ENCODE measurements around the gene UGT1A7. TPM values are rescaled to one million over a fixed set of nuclear protein-coding genes. Genes with fewer than 3 reads are reported as not detected.
"Not testable (repeated sequence)": the region's sequence is repeated elsewhere in the genome, so short reads cannot be mapped to it uniquely, and the experiment has no call there.

The UGT1A7 gene
- total and polyA plus RNA-seq, 7 experiments from 2014 or later: not detected

DNA sequence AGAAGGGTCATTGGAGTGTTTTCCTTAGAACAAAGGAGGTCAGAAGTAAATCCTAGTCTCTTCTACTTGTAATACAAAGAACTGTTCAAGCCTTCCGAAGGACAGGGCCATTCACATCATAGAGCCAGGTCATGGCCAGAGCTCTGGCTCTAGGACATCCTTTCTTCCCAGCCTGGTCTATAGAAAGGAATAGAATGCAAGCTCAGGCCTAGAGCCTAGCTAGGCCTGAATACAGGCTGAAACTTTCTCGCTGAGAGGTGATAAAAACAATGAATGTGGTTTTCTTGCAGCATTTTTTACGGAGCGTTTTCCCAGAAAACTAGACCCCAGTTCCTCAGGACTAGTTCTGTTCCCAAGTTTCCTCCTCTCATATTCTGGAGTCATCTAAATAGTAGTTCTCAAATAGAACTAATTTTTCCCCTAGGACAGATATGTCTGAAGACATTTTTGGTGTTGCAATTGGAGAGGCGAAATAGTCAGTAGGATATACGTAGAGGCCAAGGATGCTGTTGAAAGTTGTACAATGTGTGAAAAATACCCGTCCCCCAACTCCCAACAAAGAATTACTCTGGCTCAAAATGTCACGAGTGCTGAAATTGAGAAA, 17.8 kb downstream of the UGT1A7 start:
- H3K4me1 ChIP-seq (ENCODE audit: control insufficient read depth in 2 of 2, insufficient read depth in 2 of 2, low read length in 2 of 2): no peaks in the 10 kb centered on the region
- H3K4me3 Mint-ChIP-seq: no peak overlapping the region
- DNase-seq: no peak
- peaks cover 12 to 33% (median 14%) of the 10 kb centered on the region in 5 donors for H3K27me3 Mint-ChIP-seq
- no peak overlapping the region for H3K4me3 ChIP-seq (ENCODE audit: low read length)
- H3K36me3 ChIP-seq (ENCODE audit: control insufficient read depth in 2 of 3, insufficient read depth in 3 of 3, low read length in 3 of 3): no peaks in the 10 kb centered on the region
- intact Hi-C loops (cut with micrococcal nuclease): no loop called here
- no peaks in the 10 kb centered on the region for H3K4me1 Mint-ChIP-seq
- H3K27me3 ChIP-seq (ENCODE audit: control insufficient read depth in 2 of 2, insufficient read depth in 2 of 2, low read length in 2 of 2): no peaks in the 10 kb centered on the region
- no peak overlapping the region for H3K27ac ChIP-seq (ENCODE audit: low read depth, low read length)
- peaks cover 0 to 5% (median 3%) of the 10 kb centered on the region in 5 donors for H3K36me3 Mint-ChIP-seq
- ATAC-seq: no peak
- H3K9me3 ChIP-seq (ENCODE audit: control insufficient read depth in 2 of 3, low read length in 3 of 3): no peaks in the 10 kb centered on the region
- H3K27ac Mint-ChIP-seq: peak overlapping the region in 1 of 9 donors; percentile 9
- ChIA-PET POLR2A (no interaction called here), CTCF (interaction anchor here (0.7 kb wide), 1 partner anchor 1139 kb away, joined by 4 read pairs; no protein-coding TSS in a partner anchor)
- peaks cover 0 to 8% (median 3%) of the 10 kb centered on the region in 11 donors for H3K9me3 Mint-ChIP-seq

DNA sequence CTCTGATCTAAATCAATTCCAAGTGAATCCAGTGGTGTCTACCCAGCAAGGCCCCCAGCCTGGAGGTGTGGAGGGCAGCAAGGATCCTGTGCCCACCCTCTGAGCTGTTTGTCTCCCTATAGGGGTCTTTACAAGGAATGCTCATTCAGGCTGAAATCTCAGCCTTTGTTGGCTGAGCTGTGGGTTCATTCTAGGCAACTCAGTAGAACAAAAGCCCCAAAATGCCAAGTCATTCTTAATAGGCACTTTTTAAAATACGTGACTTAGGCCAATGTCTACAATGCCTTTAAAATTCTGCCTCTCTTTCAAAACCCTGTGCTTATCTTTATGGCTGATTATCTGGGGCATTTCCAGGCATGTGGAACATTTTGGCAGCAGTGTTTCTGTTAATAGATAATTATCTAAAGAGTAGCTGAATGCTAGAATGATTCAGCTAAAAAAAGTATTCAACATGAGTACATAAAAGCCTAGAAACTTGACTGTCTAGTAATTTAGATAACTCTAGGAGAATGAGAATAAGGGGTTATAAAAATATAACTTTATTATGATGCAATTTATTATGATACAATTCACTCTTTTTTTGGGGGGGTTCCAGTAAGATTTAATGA, 18.4 kb downstream of the UGT1A7 start:
- CTCF ChIA-PET: no interaction called here
- no peaks in the 10 kb centered on the region for H3K9me3 ChIP-seq (ENCODE audit: control insufficient read depth in 2 of 3, low read length in 3 of 3)
- H3K9me3 Mint-ChIP-seq: peaks cover 0 to 10% (median 3%) of the 10 kb centered on the region in 11 donors

DNA sequence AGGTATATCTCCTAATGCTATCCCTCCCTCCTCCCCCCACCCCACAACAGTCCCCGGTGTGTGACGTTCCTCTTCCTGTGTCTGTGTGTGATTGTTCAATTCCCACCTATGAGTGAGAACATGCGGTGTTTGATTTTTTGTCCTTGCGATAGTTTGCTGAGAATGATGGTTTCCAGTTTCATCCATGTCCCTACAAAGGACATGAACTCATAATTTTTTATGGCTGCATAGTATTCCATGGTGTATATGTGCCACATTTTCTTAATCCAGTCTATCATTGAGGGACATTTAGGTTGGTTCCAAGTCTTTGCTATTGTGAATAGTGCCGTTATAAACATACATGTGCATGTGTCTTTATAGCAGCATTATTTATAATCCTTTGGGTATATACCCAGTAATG, 19.1 kb downstream of the UGT1A7 start:
- H3K27ac Mint-ChIP-seq; ATAC-seq; POLR2A ChIA-PET; H3K4me1 Mint-ChIP-seq; H3K36me3 ChIP-seq (ENCODE audit: control insufficient read depth in 2 of 3, insufficient read depth in 3 of 3, low read length in 3 of 3); H3K4me3 ChIP-seq (ENCODE audit: low read length); DNase-seq; H3K4me1 ChIP-seq (ENCODE audit: control insufficient read depth in 2 of 2, insufficient read depth in 2 of 2, low read length in 2 of 2); H3K4me3 Mint-ChIP-seq; CTCF ChIA-PET; H3K36me3 Mint-ChIP-seq; H3K27me3 ChIP-seq (ENCODE audit: control insufficient read depth in 2 of 2, insufficient read depth in 2 of 2, low read length in 2 of 2); H3K9me3 ChIP-seq (ENCODE audit: control insufficient read depth in 2 of 3, low read length in 3 of 3); H3K27ac ChIP-seq (ENCODE audit: low read depth, low read length); intact Hi-C loops (cut with micrococcal nuclease): not testable (repeated sequence)
- peaks cover 12 to 33% (median 14%) of the 10 kb centered on the region in 5 donors for H3K27me3 Mint-ChIP-seq
- peaks cover 0 to 10% (median 3%) of the 10 kb centered on the region in 11 donors for H3K9me3 Mint-ChIP-seq

More for the DNA sequence above, 18.4 kb downstream of the UGT1A7 start:
- Mint-ChIP-seq H3K27ac (no peak overlapping the region), H3K36me3 (peaks cover 0 to 5% (median 3%) of the 10 kb centered on the region in 5 donors), H3K4me1 (no peaks in the 10 kb centered on the region), H3K27me3 (peaks cover 12 to 33% (median 14%) of the 10 kb centered on the region in 5 donors), H3K4me3 (no peak overlapping the region)
- no peak overlapping the region for H3K27ac ChIP-seq (ENCODE audit: low read depth, low read length)
- H3K4me1 ChIP-seq (ENCODE audit: control insufficient read depth in 2 of 2, insufficient read depth in 2 of 2, low read length in 2 of 2): no peaks in the 10 kb centered on the region
- POLR2A ChIA-PET: no interaction called here
- DNase-seq (no peak), ATAC-seq (peak; percentile 53)
- no peaks in the 10 kb centered on the region for H3K36me3 ChIP-seq (ENCODE audit: control insufficient read depth in 2 of 3, insufficient read depth in 3 of 3, low read length in 3 of 3)
- no peak overlapping the region for H3K4me3 ChIP-seq (ENCODE audit: low read length)
- intact Hi-C loops (cut with micrococcal nuclease): no loop called here
- no peaks in the 10 kb centered on the region for H3K27me3 ChIP-seq (ENCODE audit: control insufficient read depth in 2 of 2, insufficient read depth in 2 of 2, low read length in 2 of 2)

DNA sequence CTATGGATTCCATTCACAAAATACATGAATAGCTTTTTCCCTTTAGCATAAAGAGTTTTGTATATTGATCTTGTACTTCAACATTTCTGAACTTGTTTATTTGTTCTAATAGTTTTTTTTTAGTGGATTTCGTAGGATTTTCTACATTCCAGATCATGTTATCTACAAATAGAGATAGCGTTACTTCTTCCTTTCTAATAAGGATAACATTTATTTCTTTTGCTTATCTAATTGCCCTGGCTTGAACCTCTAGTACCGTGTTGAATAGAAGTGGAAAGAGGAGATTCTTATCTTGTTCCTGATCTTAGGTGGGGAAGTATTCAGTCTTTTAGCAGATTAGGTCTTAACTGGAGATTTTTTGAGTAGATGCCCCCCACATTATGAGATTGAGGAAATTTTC, 20.5 kb downstream of the UGT1A7 start:
- intact Hi-C loops (cut with micrococcal nuclease): no loop called here
- POLR2A ChIA-PET: no interaction called here

DNA sequence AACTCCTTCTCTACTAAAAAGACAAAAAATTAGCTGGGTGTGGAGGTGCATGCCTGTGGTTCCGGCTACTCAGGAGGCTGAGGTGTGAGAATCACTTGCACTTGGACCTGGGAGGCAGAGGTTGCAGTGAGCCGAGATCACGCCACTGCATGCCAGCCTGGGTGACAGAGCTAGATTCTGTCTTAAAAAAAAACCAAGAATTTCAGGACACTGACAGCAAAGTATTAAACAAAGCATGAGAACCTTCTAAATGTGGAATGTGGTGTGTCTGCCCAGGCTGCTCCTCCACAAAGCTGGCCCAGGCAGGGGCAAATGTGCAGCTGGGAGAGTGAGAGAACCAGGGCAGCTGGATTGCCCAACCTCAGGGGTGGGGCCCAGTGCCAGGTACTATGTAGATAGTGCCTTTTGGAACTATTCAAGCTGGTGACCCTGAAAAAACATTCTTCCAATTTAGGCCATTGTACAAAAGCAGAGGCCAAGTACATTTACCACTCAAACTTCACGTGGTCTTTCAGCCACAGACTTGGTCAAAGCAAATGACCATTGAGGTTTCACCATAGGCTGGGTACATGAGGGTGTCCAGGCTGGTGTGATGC, 24.3 kb downstream of the UGT1A7 start:
- peaks cover 9 to 32% (median 14%) of the 10 kb centered on the region in 5 donors for H3K27me3 Mint-ChIP-seq
- no peak for ATAC-seq
- H3K27ac Mint-ChIP-seq: no peak overlapping the region
- H3K4me1 Mint-ChIP-seq: no peaks in the 10 kb centered on the region
- no peaks in the 10 kb centered on the region for H3K9me3 ChIP-seq (ENCODE audit: control insufficient read depth in 2 of 3, low read length in 3 of 3)
- H3K4me3 ChIP-seq (ENCODE audit: low read length): no peak overlapping the region
- ChIA-PET CTCF (no interaction called here), POLR2A (no interaction called here)
- no peak overlapping the region for H3K27ac ChIP-seq (ENCODE audit: low read depth, low read length)
- no peak for DNase-seq
- H3K36me3 Mint-ChIP-seq: peaks cover 0 to 5% (median 0%) of the 10 kb centered on the region in 5 donors
- intact Hi-C loops (cut with micrococcal nuclease): no loop called here
- peaks cover 0 to 7% of the 10 kb centered on the region in 2 donors for H3K27me3 ChIP-seq (ENCODE audit: control insufficient read depth in 2 of 2, insufficient read depth in 2 of 2, low read length in 2 of 2)
- H3K4me1 ChIP-seq (ENCODE audit: control insufficient read depth in 2 of 2, insufficient read depth in 2 of 2, low read length in 2 of 2): no peaks in the 10 kb centered on the region
- no peak overlapping the region for H3K4me3 Mint-ChIP-seq
- H3K36me3 ChIP-seq (ENCODE audit: control insufficient read depth in 2 of 3, insufficient read depth in 3 of 3, low read length in 3 of 3): no peaks in the 10 kb centered on the region
- H3K9me3 Mint-ChIP-seq: peaks cover 0 to 10% (median 3%) of the 10 kb centered on the region in 11 donors

More for the DNA sequence above, 20.5 kb downstream of the UGT1A7 start:
- no peak overlapping the region for H3K27ac Mint-ChIP-seq
- H3K4me1 ChIP-seq (ENCODE audit: control insufficient read depth in 2 of 2, insufficient read depth in 2 of 2, low read length in 2 of 2): no peaks in the 10 kb centered on the region
- peaks cover 0 to 4% of the 10 kb centered on the region in 2 donors for H3K27me3 ChIP-seq (ENCODE audit: control insufficient read depth in 2 of 2, insufficient read depth in 2 of 2, low read length in 2 of 2)
- H3K27me3 Mint-ChIP-seq: peaks cover 12 to 25% (median 14%) of the 10 kb centered on the region in 5 donors
- H3K4me3 ChIP-seq (ENCODE audit: low read length): no peak overlapping the region
- CTCF ChIA-PET: no interaction called here
- H3K36me3 Mint-ChIP-seq: peaks cover 0 to 5% (median 0%) of the 10 kb centered on the region in 5 donors
- H3K9me3 ChIP-seq (ENCODE audit: control insufficient read depth in 2 of 3, low read length in 3 of 3): no peaks in the 10 kb centered on the region
- no peaks in the 10 kb centered on the region for H3K36me3 ChIP-seq (ENCODE audit: control insufficient read depth in 2 of 3, insufficient read depth in 3 of 3, low read length in 3 of 3)
- peaks cover 0 to 10% (median 3%) of the 10 kb centered on the region in 11 donors for H3K9me3 Mint-ChIP-seq
- no peaks in the 10 kb centered on the region for H3K4me1 Mint-ChIP-seq
- DNase-seq: no peak
- no peak overlapping the region for H3K27ac ChIP-seq (ENCODE audit: low read depth, low read length)
- ATAC-seq: no peak
- H3K4me3 Mint-ChIP-seq: no peak overlapping the region

DNA sequence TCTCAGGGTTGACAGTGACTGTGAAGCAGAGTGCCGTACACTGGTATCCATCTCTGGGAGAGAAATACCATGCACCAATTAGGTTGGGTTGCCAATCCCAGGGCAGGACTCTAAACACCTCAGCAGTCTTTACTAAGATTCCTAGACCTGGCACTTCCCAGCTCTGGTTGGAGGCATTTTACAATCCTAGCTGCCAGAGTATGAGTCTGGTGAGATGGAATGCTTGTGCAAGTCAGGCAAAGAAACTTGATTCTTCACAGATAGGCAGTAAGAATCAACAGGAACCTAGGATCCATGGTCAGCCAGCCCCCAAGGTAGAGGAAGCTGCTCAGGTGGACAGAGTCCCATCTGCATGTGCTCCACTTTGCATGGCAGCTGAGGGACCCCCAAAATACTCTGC, 25.0 kb downstream of the UGT1A7 start:
- DNase-seq: no peak
- Mint-ChIP-seq H3K27ac (no peak overlapping the region), H3K9me3 (peaks cover 0 to 10% (median 3%) of the 10 kb centered on the region in 11 donors), H3K27me3 (peaks cover 13 to 33% (median 19%) of the 10 kb centered on the region in 5 donors), H3K4me1 (no peaks in the 10 kb centered on the region), H3K4me3 (no peak overlapping the region), H3K36me3 (peaks cover 0 to 5% (median 0%) of the 10 kb centered on the region in 5 donors)
- Histone ChIP-seq H3K4me1 (ENCODE audit: control insufficient read depth in 2 of 2, insufficient read depth in 2 of 2, low read length in 2 of 2) (no peaks in the 10 kb centered on the region), H3K4me3 (ENCODE audit: low read length) (no peak overlapping the region), H3K36me3 (ENCODE audit: control insufficient read depth in 2 of 3, insufficient read depth in 3 of 3, low read length in 3 of 3) (no peaks in the 10 kb centered on the region), H3K9me3 (ENCODE audit: control insufficient read depth in 2 of 3, low read length in 3 of 3) (no peaks in the 10 kb centered on the region), H3K27ac (ENCODE audit: low read depth, low read length) (no peak overlapping the region), H3K27me3 (ENCODE audit: control insufficient read depth in 2 of 2, insufficient read depth in 2 of 2, low read length in 2 of 2) (peaks cover 0 to 7% of the 10 kb centered on the region in 2 donors)
- ChIA-PET CTCF (no interaction called here), POLR2A (no interaction called here)
- intact Hi-C loops (cut with micrococcal nuclease): no loop called here
- no peak for ATAC-seq
